SK-N-SH treated with all-trans-retinoic acid at 6 μM for 48 hours (cell line): ENCODE data around the gene PPP1CC.

Experiments
- ARNTL ChIP-seq: fragments of 450-650 bp; formaldehyde crosslinking; IDR thresholded peaks from 2 replicates; pipeline ENCODE4 v1.5.0; 2020; ENCODE audit warnings: low read depth, mild to moderate bottlenecking, moderate library complexity, borderline replicate concordance
- ISL1 ChIP-seq: fragments of 250-450 bp; sonication (Bioruptor Pico); IDR thresholded peaks from 2 replicates; pipeline ENCODE4 v2.1.2; 2022; ENCODE audit warnings: mild to moderate bottlenecking, moderate library complexity
- OSR1 ChIP-seq: fragments of 250-450 bp; sonication (Bioruptor Pico); IDR thresholded peaks from 2 replicates; pipeline ENCODE4 v1.8.0; 2022; ENCODE audit warnings: moderate library complexity, mild to moderate bottlenecking, inconsistent platforms
- RARB ChIP-seq: fragments of 250-450 bp; sonication (Bioruptor Pico); IDR thresholded peaks from 2 replicates; pipeline ENCODE4 v1.8.0; 2021; ENCODE audit warnings: mild to moderate bottlenecking, moderate library complexity
- SNAI2 ChIP-seq: fragments of 250-450 bp; sonication (Bioruptor Pico); IDR thresholded peaks from 2 replicates; pipeline ENCODE4 v1.5.0; 2020; ENCODE audit warnings: mild to moderate bottlenecking, moderate library complexity
- TCF4 ChIP-seq: fragments of 250-450 bp; sonication (Bioruptor Pico); IDR thresholded peaks from 2 replicates; pipeline ENCODE4 v1.8.0; 2021; ENCODE audit warnings: mild to moderate bottlenecking, moderate library complexity, borderline replicate concordance
- ZC3H10 ChIP-seq: fragments of 250-450 bp; sonication (Bioruptor Pico); IDR thresholded peaks from 2 replicates; pipeline ENCODE4 v1.5.1; 2021; ENCODE audit warnings: mild to moderate bottlenecking, moderate library complexity
- ZFP3 ChIP-seq: fragments of 250-450 bp; sonication (Bioruptor Pico); IDR thresholded peaks from 2 replicates; pipeline ENCODE4 v1.5.0; 2020; ENCODE audit warnings: mild to moderate bottlenecking, moderate library complexity
- ZNF565 ChIP-seq: fragments of 450-650 bp; formaldehyde crosslinking; conservative IDR thresholded peaks from 2 replicates; pipeline ENCODE4 v1.5.0; 2020; ENCODE audit warnings: low read depth, mild to moderate bottlenecking, moderate library complexity
- TF ChIP-seq, protein P1 (sequence below): fragments of 250-450 bp; sonication (Bioruptor Pico); IDR thresholded peaks from 2 replicates; pipeline ENCODE4 v1.5.1; 2021; ENCODE audit warnings: mild to moderate bottlenecking, moderate library complexity
- TF ChIP-seq, protein P2 (sequence below): fragments of 250-450 bp; sonication (Bioruptor Pico); IDR thresholded peaks from 2 replicates; pipeline ENCODE4 v1.5.1; 2020; ENCODE audit warnings: low read depth, mild to moderate bottlenecking, moderate library complexity
- TF ChIP-seq, protein P3 (sequence below): fragments of 250-450 bp; sonication (Bioruptor Pico); IDR thresholded peaks from 2 replicates; pipeline ENCODE4 v1.8.0; 2021; ENCODE audit warnings: low read depth, mild to moderate bottlenecking, moderate library complexity, borderline replicate concordance

DNA sequence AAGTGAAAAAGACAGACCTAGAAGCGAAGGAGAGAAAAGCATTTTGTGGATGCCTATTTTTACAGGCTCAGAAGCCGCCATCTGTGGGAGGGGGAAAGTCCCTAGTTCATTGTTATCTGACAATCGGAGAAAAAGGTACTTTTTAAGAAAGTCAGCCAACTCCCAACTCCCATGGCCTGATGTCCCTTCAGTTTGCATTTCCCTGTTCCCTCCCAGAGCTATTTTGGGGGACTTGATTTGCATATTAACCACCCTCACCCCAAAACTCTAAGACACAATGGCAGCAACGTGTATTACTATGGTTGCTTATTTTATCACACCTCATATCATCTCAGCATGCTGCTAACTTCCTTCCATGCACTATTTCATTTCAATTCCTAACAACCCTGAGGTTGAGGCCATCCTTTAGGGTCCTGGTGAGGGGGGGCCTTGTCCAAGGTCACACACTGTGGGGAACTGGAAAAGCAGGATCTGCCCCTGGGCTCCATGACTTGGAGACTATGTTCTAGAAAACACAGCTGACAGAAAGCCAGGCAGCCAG, 72.5 kb downstream of the PPP1CC start:
- TF ChIP-seq, protein P1, sequence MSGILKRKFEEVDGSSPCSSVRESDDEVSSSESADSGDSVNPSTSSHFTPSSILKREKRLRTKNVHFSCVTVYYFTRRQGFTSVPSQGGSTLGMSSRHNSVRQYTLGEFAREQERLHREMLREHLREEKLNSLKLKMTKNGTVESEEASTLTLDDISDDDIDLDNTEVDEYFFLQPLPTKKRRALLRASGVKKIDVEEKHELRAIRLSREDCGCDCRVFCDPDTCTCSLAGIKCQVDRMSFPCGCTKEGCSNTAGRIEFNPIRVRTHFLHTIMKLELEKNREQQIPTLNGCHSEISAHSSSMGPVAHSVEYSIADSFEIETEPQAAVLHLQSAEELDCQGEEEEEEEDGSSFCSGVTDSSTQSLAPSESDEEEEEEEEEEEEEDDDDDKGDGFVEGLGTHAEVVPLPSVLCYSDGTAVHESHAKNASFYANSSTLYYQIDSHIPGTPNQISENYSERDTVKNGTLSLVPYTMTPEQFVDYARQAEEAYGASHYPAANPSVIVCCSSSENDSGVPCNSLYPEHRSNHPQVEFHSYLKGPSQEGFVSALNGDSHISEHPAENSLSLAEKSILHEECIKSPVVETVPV (CRISPR knock-in tag), result no peak
- no peak for TF ChIP-seq ARNTL
- TF ChIP-seq, protein P2, sequence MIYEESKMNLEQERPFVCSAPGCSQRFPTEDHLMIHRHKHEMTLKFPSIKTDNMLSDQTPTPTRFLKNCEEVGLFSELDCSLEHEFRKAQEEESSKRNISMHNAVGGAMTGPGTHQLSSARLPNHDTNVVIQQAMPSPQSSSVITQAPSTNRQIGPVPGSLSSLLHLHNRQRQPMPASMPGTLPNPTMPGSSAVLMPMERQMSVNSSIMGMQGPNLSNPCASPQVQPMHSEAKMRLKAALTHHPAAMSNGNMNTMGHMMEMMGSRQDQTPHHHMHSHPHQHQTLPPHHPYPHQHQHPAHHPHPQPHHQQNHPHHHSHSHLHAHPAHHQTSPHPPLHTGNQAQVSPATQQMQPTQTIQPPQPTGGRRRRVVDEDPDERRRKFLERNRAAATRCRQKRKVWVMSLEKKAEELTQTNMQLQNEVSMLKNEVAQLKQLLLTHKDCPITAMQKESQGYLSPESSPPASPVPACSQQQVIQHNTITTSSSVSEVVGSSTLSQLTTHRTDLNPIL (CRISPR knock-in tag), result no peak
- TF ChIP-seq OSR1 (CRISPR knock-in tag), result no peak
- no peak for TF ChIP-seq ZNF565 (CRISPR knock-in tag)
- TF ChIP-seq, protein P3, sequence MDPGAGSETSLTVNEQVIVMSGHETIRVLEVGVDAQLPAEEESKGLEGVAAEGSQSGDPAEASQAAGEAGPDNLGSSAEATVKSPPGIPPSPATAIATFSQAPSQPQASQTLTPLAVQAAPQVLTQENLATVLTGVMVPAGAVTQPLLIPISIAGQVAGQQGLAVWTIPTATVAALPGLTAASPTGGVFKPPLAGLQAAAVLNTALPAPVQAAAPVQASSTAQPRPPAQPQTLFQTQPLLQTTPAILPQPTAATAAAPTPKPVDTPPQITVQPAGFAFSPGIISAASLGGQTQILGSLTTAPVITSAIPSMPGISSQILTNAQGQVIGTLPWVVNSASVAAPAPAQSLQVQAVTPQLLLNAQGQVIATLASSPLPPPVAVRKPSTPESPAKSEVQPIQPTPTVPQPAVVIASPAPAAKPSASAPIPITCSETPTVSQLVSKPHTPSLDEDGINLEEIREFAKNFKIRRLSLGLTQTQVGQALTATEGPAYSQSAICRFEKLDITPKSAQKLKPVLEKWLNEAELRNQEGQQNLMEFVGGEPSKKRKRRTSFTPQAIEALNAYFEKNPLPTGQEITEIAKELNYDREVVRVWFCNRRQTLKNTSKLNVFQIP (CRISPR knock-in tag), result no peak
- TF ChIP-seq SNAI2, result no peak
- TF ChIP-seq ISL1 (CRISPR knock-in tag), result no peak
- TF ChIP-seq RARB (CRISPR knock-in tag), result no peak
- TF ChIP-seq ZFP3, result no peak
- TF ChIP-seq ZC3H10, result no peak
- TF ChIP-seq TCF4 (CRISPR knock-in tag), result no peak
